H9 (cell line): ENCODE measurements around the gene IRF2BP1. TPM values are rescaled to one million over a fixed set of nuclear protein-coding genes. Genes with fewer than 3 reads are reported as not detected.

Experiments used
- DNase-seq: peaks from one replicate; pipeline ENCODE4 v3.0.0-alpha.2; 2017
- H2AFZ ChIP-seq: one replicate; pipeline ENCODE4 v1.6.1; 2013; ENCODE audit warnings: mild to moderate bottlenecking, low read length, control low read depth, moderate library complexity
- H2AK5ac ChIP-seq: 2 replicates; pipeline ENCODE4 v1.6.1; 2013; ENCODE audit warnings: low read length, control low read depth, mixed read lengths; ENCODE audit not compliant: insufficient read length
- H2BK120ac ChIP-seq: one replicate; pipeline ENCODE4 v1.6.1; 2013; ENCODE audit warnings: low read depth, mild to moderate bottlenecking, low read length, control low read depth, inconsistent platforms; ENCODE audit not compliant: poor library complexity, severe bottlenecking
- H2BK12ac ChIP-seq: 2 replicates; pipeline ENCODE4 v1.6.1; 2013; ENCODE audit warnings: low read length, control low read depth, mixed read lengths, low read depth; ENCODE audit not compliant: insufficient read length
- H2BK15ac ChIP-seq: 2 replicates; pipeline ENCODE4 v1.6.1; 2013; ENCODE audit warnings: low read depth, low read length, control low read depth
- H2BK20ac ChIP-seq: one replicate; pipeline ENCODE4 v1.6.1; 2013; ENCODE audit warnings: low read depth, mild to moderate bottlenecking, low read length, control low read depth, inconsistent platforms; ENCODE audit not compliant: poor library complexity, severe bottlenecking
- H2BK5ac ChIP-seq: 2 replicates; pipeline ENCODE4 v1.6.1; 2013; ENCODE audit warnings: low read length, control low read depth, mixed read lengths; ENCODE audit not compliant: insufficient read length
- H3K14ac ChIP-seq: 2 replicates; pipeline ENCODE4 v1.6.1; 2013; ENCODE audit warnings: low read length, control low read depth; ENCODE audit not compliant: insufficient read depth
- H3K18ac ChIP-seq: 2 replicates; pipeline ENCODE4 v1.6.1; 2013; ENCODE audit warnings: low read depth, mild to moderate bottlenecking, mixed read lengths, low read length, control low read depth; ENCODE audit not compliant: insufficient read length
- H3K23ac ChIP-seq: 2 replicates; pipeline ENCODE4 v1.6.1; 2013; ENCODE audit warnings: low read length, control low read depth, mixed read lengths, low read depth; ENCODE audit not compliant: insufficient read length
- H3K23me2 ChIP-seq: 2 replicates; pipeline ENCODE4 v1.6.1; 2013; ENCODE audit warnings: low read depth, mild to moderate bottlenecking, mixed read lengths, low read length, control low read depth; ENCODE audit not compliant: insufficient read length, poor library complexity, severe bottlenecking
- H3K27ac ChIP-seq: 2 replicates; pipeline ENCODE4 v1.5.1; 2013; ENCODE audit warnings: low read length, control low read depth, mixed read lengths, low read depth; ENCODE audit not compliant: insufficient read length
- H3K27me3 ChIP-seq: 2 replicates; pipeline ENCODE4 v1.6.1; 2013; ENCODE audit warnings: low read length, control low read depth, inconsistent platforms; ENCODE audit not compliant: insufficient read depth
- H3K4ac ChIP-seq: 2 replicates; pipeline ENCODE4 v1.6.1; 2013; ENCODE audit warnings: low read depth, mild to moderate bottlenecking, control low read depth, inconsistent platforms, low read length, moderate library complexity
- H3K4me1 ChIP-seq: 2 replicates; pipeline ENCODE4 v1.6.1; 2013; ENCODE audit warnings: low read length, control low read depth, inconsistent platforms; ENCODE audit not compliant: insufficient read depth
- H3K4me2 ChIP-seq: 2 replicates; pipeline ENCODE4 v1.6.1; 2013; ENCODE audit warnings: low read length, control low read depth, mixed read lengths; ENCODE audit not compliant: insufficient read length, insufficient read depth
- H3K56ac ChIP-seq: 2 replicates; pipeline ENCODE4 v1.6.1; 2013; ENCODE audit warnings: low read depth, mild to moderate bottlenecking, mixed read lengths, low read length, control low read depth; ENCODE audit not compliant: insufficient read length
- H3K79me1 ChIP-seq: 2 replicates; pipeline ENCODE4 v1.6.1; 2013; ENCODE audit warnings: low read depth, mild to moderate bottlenecking, moderate library complexity, low read length, control low read depth, inconsistent platforms; ENCODE audit not compliant: insufficient read depth, poor library complexity, severe bottlenecking
- H3K79me2 ChIP-seq: 2 replicates; pipeline ENCODE4 v1.6.1; 2013; ENCODE audit warnings: low read length, control low read depth, inconsistent platforms; ENCODE audit not compliant: insufficient read depth
- H3K9ac ChIP-seq: 2 replicates; pipeline ENCODE4 v1.6.1; 2013; ENCODE audit warnings: low read length, control low read depth, mixed read lengths; ENCODE audit not compliant: insufficient read length; ENCODE audit errors: extremely low read depth
- H3K9me3 ChIP-seq: one replicate; pipeline ENCODE4 v1.6.1; 2013; ENCODE audit warnings: low read depth, low read length, inconsistent platforms; ENCODE audit not compliant: control insufficient read depth
- H3T11ph ChIP-seq: one replicate; pipeline ENCODE4 v1.6.1; 2013; ENCODE audit warnings: mild to moderate bottlenecking, low read length, control low read depth, inconsistent platforms
- H4K20me1 ChIP-seq: one replicate; pipeline ENCODE4 v1.6.1; 2013; ENCODE audit not compliant: control insufficient read depth, insufficient read length, insufficient read depth
- H4K5ac ChIP-seq: 2 replicates; pipeline ENCODE4 v1.6.1; 2013; ENCODE audit warnings: low read depth, mild to moderate bottlenecking, mixed read lengths, low read length, control low read depth; ENCODE audit not compliant: insufficient read length
- H4K8ac ChIP-seq: replicated peaks from 2 replicates; pipeline ENCODE4 v1.6.1; 2013; ENCODE audit warnings: low read length, control low read depth, mixed read lengths, low read depth; ENCODE audit not compliant: insufficient read length
- H4K91ac ChIP-seq: 2 replicates; pipeline ENCODE4 v1.6.1; 2013; ENCODE audit warnings: low read depth, mild to moderate bottlenecking, moderate library complexity, mixed read lengths, low read length, control low read depth; ENCODE audit not compliant: insufficient read length
- H3K27ac Mint-ChIP-seq, 3 experiments: 2 replicates in 2 of 3; 3 replicates in 1 of 3; pipeline ENCODE4 v1.8.0; 2020 to 2021; ENCODE audit warnings: mixed read lengths in 3 of 3, mild to moderate bottlenecking in 1 of 3, moderate library complexity in 1 of 3
- H3K27me3 Mint-ChIP-seq: 2 replicates; pipeline ENCODE4 v1.8.0; 2021; ENCODE audit warnings: low read depth, mild to moderate bottlenecking, moderate library complexity, mixed read lengths
- H3K36me3 Mint-ChIP-seq, 3 experiments: 2 replicates in 2 of 3; 3 replicates in 1 of 3; pipeline ENCODE4 v1.8.0; 2020 to 2021; ENCODE audit warnings: low read depth in 3 of 3, mixed read lengths in 3 of 3; ENCODE audit not compliant: insufficient read depth in 1 of 3
- H3K4me1 Mint-ChIP-seq, 2 experiments: 2 replicates each; pipeline ENCODE4 v1.8.0; 2020; ENCODE audit warnings: mixed read lengths in 2 of 2
- H3K4me3 Mint-ChIP-seq, 2 experiments: 2 replicates in 1 of 2; 3 replicates in 1 of 2; pipeline ENCODE4 v1.8.0; 2020 to 2021; ENCODE audit warnings: mild to moderate bottlenecking in 2 of 2, mixed read lengths in 2 of 2, moderate library complexity in 1 of 2
- H3K9me3 Mint-ChIP-seq, 2 experiments: 2 replicates in 1 of 2; 3 replicates in 1 of 2; pipeline ENCODE4 v1.8.0; 2020; ENCODE audit warnings: mild to moderate bottlenecking in 2 of 2, mixed read lengths in 2 of 2, moderate library complexity in 1 of 2
- CTCF ChIP-seq: fragments of 200-600 bp; sonication (generic); conservative IDR thresholded peaks from 3 replicates; pipeline ENCODE4 v1.8.0; 2021; ENCODE audit warnings: antibody characterized with exemption, mild to moderate bottlenecking
- WGBS: extraction: QIAGEN DNeasy Blood & Tissue Kit; methylation state at CpG from one replicate; pipeline ENCODE4 v1.1.7; 2013; ENCODE audit warnings: missing lambda C conversion rate, low lambda C conversion rate, mixed read lengths; ENCODE audit not compliant: insufficient read length; ENCODE audit errors: extremely low coverage; 5-methylcytosine and 5-hydroxymethylcytosine counted together
- total RNA-seq: library from RNA; stranded (reverse); gene quantifications from 2 replicates; pipeline ENCODE4 v1.2.1, GENCODE V29; 2021

The IRF2BP1 gene
- total RNA-seq, 1 experiment from 2014 or later = 28.2 TPM

DNA sequence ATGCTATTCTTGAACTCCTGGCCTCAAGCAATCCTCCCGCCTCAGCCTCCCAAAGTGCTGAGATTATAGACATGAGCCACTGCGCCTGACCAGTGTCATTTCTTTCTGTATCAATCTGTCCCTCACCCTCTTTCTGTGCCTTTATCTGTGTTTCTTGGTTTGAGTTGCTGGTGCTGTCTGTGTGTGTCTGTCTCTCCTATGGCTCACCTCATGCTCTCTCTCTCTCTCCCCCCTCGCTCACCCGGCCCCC, 9.9 kb downstream of the IRF2BP1 start:
- Histone ChIP-seq H2BK20ac (no peak overlapping the region), H2AK5ac (no peak overlapping the region), H2BK12ac (no peak overlapping the region), H3K79me2 (no peaks in the 10 kb centered on the region), H2AFZ (no peak overlapping the region), H3K9ac (no peak overlapping the region), H3K14ac (no peak overlapping the region), H3K9me3 (no peaks in the 10 kb centered on the region), H3K4me2 (peak overlapping the region; percentile 23), H3K23me2 (peaks cover 3% of the 10 kb centered on the region), H3K4ac (no peak overlapping the region), H4K8ac (no peak overlapping the region), H3K18ac (no peak overlapping the region), H4K5ac (no peak overlapping the region), H3K56ac (no peak overlapping the region), H2BK5ac (no peak overlapping the region), H3K79me1 (no peaks in the 10 kb centered on the region), H2BK120ac (no peak overlapping the region), H3K4me1 (no peaks in the 10 kb centered on the region; the same call in 1 of the 2 replicates), H4K20me1 (peaks cover 3% of the 10 kb centered on the region), H2BK15ac (no peak overlapping the region), H4K91ac (no peak overlapping the region), H3K23ac (no peak overlapping the region), H3T11ph (no peak overlapping the region), H3K27ac (no peak overlapping the region), H3K27me3 (no peaks in the 10 kb centered on the region)
- H3K4me1 Mint-ChIP-seq = peaks cover 28 to 44% of the 10 kb centered on the region in 2 experiments
- peak overlapping the region; percentile 62 to 76; a peak in 4 of 5 replicates for H3K4me3 Mint-ChIP-seq
- peaks cover 8 to 25% (median 20%) of the 10 kb centered on the region in 3 experiments; a peak in 6 of 7 replicates for H3K36me3 Mint-ChIP-seq
- H3K27ac Mint-ChIP-seq = peak overlapping the region in 2 of 3 experiments; percentile 17 to 85; a peak in 4 of 7 replicates
- H3K27me3 Mint-ChIP-seq = peaks cover 2% of the 10 kb centered on the region
- no CpG with 5 or more reads among the region's 4 CpGs for WGBS
- DNase-seq = no peak
- H3K9me3 Mint-ChIP-seq = no peaks in the 10 kb centered on the region
- TF ChIP-seq CTCF = no peak
